ENCODE data around the gene MRM2.

MRM2 gene

GRCh38 chr7:2264158-2264557 is 22.2 kb upstream of the MRM2 start:
- no peak for DNase-seq

- no peak for DNase-seq
Measured at GRCh38 chr7:2263176-2263575, 21.2 kb upstream of the MRM2 start.

- DNase-seq, result no peak
Measured at GRCh38 chr7:2261611-2262010, 19.6 kb upstream of the MRM2 start.

- peak; percentile 67 for DNase-seq
Measured at GRCh38 chr7:2260820-2261219, 18.8 kb upstream of the MRM2 start.

- no peak for DNase-seq
Measured at GRCh38 chr7:2259480-2259879, 17.5 kb upstream of the MRM2 start.

- DNase-seq, result no peak
Measured at GRCh38 chr7:2258661-2259365, 16.8 kb upstream of the MRM2 start.

- no peak for DNase-seq
Measured at GRCh38 chr7:2257651-2258050, 15.6 kb upstream of the MRM2 start.

GRCh38 chr7:2257046-2257551 is 15.1 kb upstream of the MRM2 start:
- no peak for DNase-seq

GRCh38 chr7:2256306-2257045 is 14.5 kb upstream of the MRM2 start:
- DNase-seq, result no peak

- no peak for DNase-seq
Measured at GRCh38 chr7:2255145-2256139, 13.4 kb upstream of the MRM2 start.

- no peak for DNase-seq
Measured at GRCh38 chr7:2254429-2255144, 12.6 kb upstream of the MRM2 start.

GRCh38 chr7:2253525-2254244 is 11.7 kb upstream of the MRM2 start:
- DNase-seq, result no peak

- no peak for DNase-seq
Measured at GRCh38 chr7:2253021-2253420, 11.0 kb upstream of the MRM2 start.

GRCh38 chr7:2251841-2252771 is 10.1 kb upstream of the MRM2 start:
- DNase-seq, result no peak

- no peak for DNase-seq
Measured at GRCh38 chr7:2251381-2251780, 9.4 kb upstream of the MRM2 start.

- DNase-seq, result no peak
Measured at GRCh38 chr7:2249744-2250323, 7.8 kb upstream of the MRM2 start.

- DNase-seq, result no peak
Measured at GRCh38 chr7:2248984-2249694, 7.1 kb upstream of the MRM2 start.

GRCh38 chr7:2247141-2247995 is 5.4 kb upstream of the MRM2 start:
- no peak for DNase-seq

Data from 8988T (cell line).